Neural cell (in vitro differentiated cells): ENCODE measurements around the gene GVQW3. TPM values are rescaled to one million over a fixed set of nuclear protein-coding genes. Genes with fewer than 3 reads are reported as not detected.

Experiments used
- H2AFZ ChIP-seq: fragments of 200-600, 300-800 bp; sonication (generic), shearing (Covaris generic); 2 replicates; pipeline ENCODE4 v1.6.0; 2014; ENCODE audit warnings: low read depth, mild to moderate bottlenecking, antibody characterized with exemption, low read length, moderate library complexity
- H3F3A ChIP-seq: fragments of 200-600 bp; shearing (Covaris generic); 2 replicates; pipeline ENCODE4 v1.6.1; 2016; ENCODE audit warnings: mild to moderate bottlenecking, moderate library complexity, mixed read lengths, antibody characterized with exemption, low read length; ENCODE audit not compliant: insufficient read depth, poor library complexity, severe bottlenecking
- H3K27ac ChIP-seq: fragments of 200-600, 300-800 bp; sonication (generic), shearing (Covaris generic); 2 replicates; pipeline ENCODE4 v1.5.1; 2014; ENCODE audit warnings: mild to moderate bottlenecking, low read length, moderate library complexity
- H3K27me3 ChIP-seq: fragments of 300-800, 200-600 bp; sonication (generic), shearing (Covaris generic); 2 replicates; pipeline ENCODE4 v1.6.0; 2014; ENCODE audit warnings: mild to moderate bottlenecking, low read depth, low read length, moderate library complexity; ENCODE audit not compliant: insufficient read depth
- H3K36me3 ChIP-seq: fragments of 300-800, 200-600 bp; sonication (generic), shearing (Covaris generic); 2 replicates; pipeline ENCODE4 v1.5.1; 2014; ENCODE audit warnings: mild to moderate bottlenecking, antibody characterized with exemption, low read length, moderate library complexity; ENCODE audit not compliant: insufficient read depth
- H3K4me2 ChIP-seq: fragments of 300-800, 200-600 bp; sonication (generic), shearing (Covaris generic); 2 replicates; pipeline ENCODE4 v1.6.0; 2014; ENCODE audit warnings: mild to moderate bottlenecking, low read length
- H3K4me3 ChIP-seq: fragments of 300-800, 200-600 bp; sonication (generic), shearing (Covaris generic); 2 replicates; pipeline ENCODE4 v1.5.1; 2014; ENCODE audit warnings: mild to moderate bottlenecking, low read length, moderate library complexity
- H3K79me2 ChIP-seq: fragments of 200-600 bp; shearing (Covaris generic); replicated peaks from 2 replicates; pipeline ENCODE4 v1.6.0; 2014; ENCODE audit warnings: mild to moderate bottlenecking, low read length, moderate library complexity; ENCODE audit not compliant: insufficient read depth
- H3K9ac ChIP-seq: fragments of 300-800, 200-600 bp; sonication (generic), shearing (Covaris generic); 2 replicates; pipeline ENCODE4 v1.6.1; 2016; ENCODE audit warnings: mild to moderate bottlenecking, low read length, mixed read lengths
- H3K9me2 ChIP-seq: fragments of 200-600 bp; shearing (Covaris generic); 2 replicates; pipeline ENCODE4 v1.6.1; 2016; ENCODE audit warnings: mild to moderate bottlenecking, low read length, mixed read lengths; ENCODE audit not compliant: insufficient read depth
- H3K9me3 ChIP-seq: fragments of 200-600, 300-800 bp; sonication (generic), shearing (Covaris generic); 2 replicates; pipeline ENCODE4 v1.6.1; 2016; ENCODE audit warnings: mild to moderate bottlenecking, mixed run types, low read length, moderate library complexity, mixed read lengths
- H4K20me1 ChIP-seq: fragments of 200-600 bp; shearing (Covaris generic); 2 replicates; pipeline ENCODE4 v1.6.1; 2016; ENCODE audit warnings: mild to moderate bottlenecking, mixed run types; ENCODE audit not compliant: insufficient read depth
- CTCF ChIP-seq: fragments of 450-650 bp; IDR thresholded peaks from 2 replicates; pipeline ENCODE4 v1.5.1; 2014; ENCODE audit warnings: antibody characterized with exemption, mild to moderate bottlenecking, moderate library complexity; ENCODE audit not compliant: poor library complexity, severe bottlenecking
- EP300 ChIP-seq: fragments of 450-650 bp; conservative IDR thresholded peaks from 2 replicates; pipeline ENCODE4 v1.6.1; 2014; ENCODE audit warnings: antibody characterized with exemption, mild to moderate bottlenecking, moderate library complexity; ENCODE audit not compliant: poor library complexity, severe bottlenecking
- EZH2 ChIP-seq: fragments of 200-600, 300-800 bp; shearing (Covaris generic), sonication (generic); IDR thresholded peaks from 2 replicates; pipeline ENCODE4 v1.6.1; 2014; ENCODE audit warnings: antibody characterized with exemption, low read length, borderline replicate concordance, mild to moderate bottlenecking; ENCODE audit not compliant: insufficient read depth, poor library complexity, severe bottlenecking
- MXI1 ChIP-seq: fragments of 450-650 bp; conservative IDR thresholded peaks from 2 replicates; pipeline ENCODE4 v1.6.1; 2014; ENCODE audit warnings: antibody characterized with exemption, mild to moderate bottlenecking; ENCODE audit not compliant: poor library complexity, severe bottlenecking
- POLR2AphosphoS5 ChIP-seq: IDR thresholded peaks from 2 replicates; pipeline ENCODE4 v1.6.1; 2012
- RAD21 ChIP-seq: fragments of 450-650 bp; conservative IDR thresholded peaks from 2 replicates; pipeline ENCODE4 v1.6.1; 2014; ENCODE audit warnings: antibody characterized with exemption, mild to moderate bottlenecking, moderate library complexity
- REST ChIP-seq: IDR thresholded peaks from 2 replicates; pipeline ENCODE4 v1.6.1; 2012; ENCODE audit warnings: borderline replicate concordance
- SMC3 ChIP-seq: fragments of 450-650 bp; conservative IDR thresholded peaks from 2 replicates; pipeline ENCODE4 v1.6.1; 2014; ENCODE audit warnings: antibody characterized with exemption, mild to moderate bottlenecking, moderate library complexity; ENCODE audit not compliant: poor library complexity
- TAF1 ChIP-seq: IDR thresholded peaks from 2 replicates; pipeline ENCODE4 v1.6.1; 2012; ENCODE audit warnings: low read depth
- polyA plus RNA-seq: library from polyadenylated mRNA; depleted of rRNA; stranded (reverse); fragments of >200 nt; gene quantifications from 2 replicates; pipeline ENCODE4 v1.2.3, GENCODE V29; 2014

The GVQW3 gene
- polyA plus RNA-seq, 1 donor from 2014 or later: 17.2 TPM

- Histone ChIP-seq H4K20me1 (no peaks in the 10 kb centered on the region), H3K4me2 (no peak overlapping the region), H3K4me3 (no peak overlapping the region), H2AFZ (no peak overlapping the region), H3K27me3 (no peaks in the 10 kb centered on the region), H3K9me2 (no peaks in the 10 kb centered on the region), H3K36me3 (no peaks in the 10 kb centered on the region), H3K9me3 (peaks cover 5% of the 10 kb centered on the region), H3K79me2 (no peaks in the 10 kb centered on the region), H3K27ac (no peak overlapping the region), H3F3A (no peaks in the 10 kb centered on the region), H3K9ac (no peak overlapping the region)
- no peak for TF ChIP-seq SMC3
- no peak for TF ChIP-seq MXI1
- no peak for TF ChIP-seq POLR2AphosphoS5
- no peak for TF ChIP-seq CTCF
- no peak for TF ChIP-seq EZH2
- no peak for TF ChIP-seq TAF1
- no peak for TF ChIP-seq REST
- no peak for TF ChIP-seq EP300
- TF ChIP-seq RAD21: no peak
Measured at GRCh38 chr11:76337469-76337868, 43.7 kb upstream of the GVQW3 start.

- H3K27ac ChIP-seq: no peak overlapping the region
- TF ChIP-seq EP300: no peak
- TF ChIP-seq TAF1: no peak
- TF ChIP-seq MXI1: no peak
- TF ChIP-seq REST: no peak
- TF ChIP-seq EZH2: no peak
- TF ChIP-seq POLR2AphosphoS5: no peak
- TF ChIP-seq RAD21: no peak
- no peaks in the 10 kb centered on the region for H3F3A ChIP-seq
- H3K9me2 ChIP-seq: no peaks in the 10 kb centered on the region
- no peak overlapping the region for H3K4me3 ChIP-seq
- H4K20me1 ChIP-seq: no peaks in the 10 kb centered on the region
- H2AFZ ChIP-seq: no peak overlapping the region
- no peaks in the 10 kb centered on the region for H3K79me2 ChIP-seq
- H3K4me2 ChIP-seq: no peak overlapping the region
- no peaks in the 10 kb centered on the region for H3K27me3 ChIP-seq
- no peaks in the 10 kb centered on the region for H3K36me3 ChIP-seq
- no peak overlapping the region for H3K9ac ChIP-seq
- peaks cover 5% of the 10 kb centered on the region for H3K9me3 ChIP-seq
Measured at GRCh38 chr11:76337923-76338322, 43.2 kb upstream of the GVQW3 start.
